GM18867 (cell line): Measurements from ENCODE around the gene ZNF580.

Source experiments
- ATAC-seq: cut with Tn5 transposase; IDR thresholded peaks from one replicate; pipeline ENCODE4 v1.9.1; 2021; ENCODE audit warnings: mild to moderate bottlenecking, moderate library complexity; ENCODE audit not compliant: unreplicated experiment

Gene ZNF580

DNA sequence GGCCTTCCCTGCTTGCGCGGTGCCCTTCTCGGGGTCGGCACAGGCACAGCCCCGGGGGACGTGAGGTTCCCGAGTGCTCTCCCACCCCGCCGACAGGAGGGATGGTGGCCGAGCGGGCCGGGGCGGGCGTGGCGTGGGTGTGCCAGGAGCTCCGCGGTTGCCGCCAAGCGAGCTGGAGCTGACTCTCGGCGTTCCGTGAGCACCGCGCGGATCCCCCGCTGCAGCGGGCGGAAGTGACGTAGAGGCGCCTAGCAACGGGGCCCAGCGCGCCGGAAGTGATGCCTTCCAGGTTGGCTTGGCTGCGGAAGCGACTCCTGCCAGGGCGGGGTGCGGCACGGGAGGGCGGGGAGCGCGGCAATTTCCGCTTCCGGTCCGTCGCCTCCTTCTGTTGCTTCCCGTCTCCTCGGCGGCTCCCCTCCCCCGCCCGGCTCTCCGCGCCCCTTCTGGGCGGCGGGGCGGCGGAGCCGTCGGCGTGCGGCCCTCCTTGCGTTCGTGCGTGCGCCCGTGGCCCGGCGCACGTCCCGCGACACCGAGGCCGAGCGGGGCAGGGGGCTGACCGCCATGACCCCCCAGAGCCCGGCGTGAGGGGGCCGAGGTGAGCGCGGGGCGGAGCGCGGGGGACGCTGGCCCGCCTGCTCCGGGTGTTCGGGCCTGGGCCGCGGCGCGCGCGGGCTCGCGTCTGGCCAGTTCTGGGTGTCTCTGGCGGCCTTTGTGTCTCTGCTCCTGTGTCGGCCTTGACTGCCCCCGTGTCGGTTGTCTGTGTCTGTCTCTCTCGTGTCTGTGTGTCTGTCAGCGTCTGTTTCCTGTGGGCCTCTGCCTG, 34.2 kb downstream of the ZNF580 start, which contains the start of gene EPN1:
TSS of gene EPN1 (plus strand) at position 386 of the 820 bp plus-strand sequence. CDS start 3,402 bp downstream, outside the sequence.
- ATAC-seq: peak; percentile 60

DNA sequence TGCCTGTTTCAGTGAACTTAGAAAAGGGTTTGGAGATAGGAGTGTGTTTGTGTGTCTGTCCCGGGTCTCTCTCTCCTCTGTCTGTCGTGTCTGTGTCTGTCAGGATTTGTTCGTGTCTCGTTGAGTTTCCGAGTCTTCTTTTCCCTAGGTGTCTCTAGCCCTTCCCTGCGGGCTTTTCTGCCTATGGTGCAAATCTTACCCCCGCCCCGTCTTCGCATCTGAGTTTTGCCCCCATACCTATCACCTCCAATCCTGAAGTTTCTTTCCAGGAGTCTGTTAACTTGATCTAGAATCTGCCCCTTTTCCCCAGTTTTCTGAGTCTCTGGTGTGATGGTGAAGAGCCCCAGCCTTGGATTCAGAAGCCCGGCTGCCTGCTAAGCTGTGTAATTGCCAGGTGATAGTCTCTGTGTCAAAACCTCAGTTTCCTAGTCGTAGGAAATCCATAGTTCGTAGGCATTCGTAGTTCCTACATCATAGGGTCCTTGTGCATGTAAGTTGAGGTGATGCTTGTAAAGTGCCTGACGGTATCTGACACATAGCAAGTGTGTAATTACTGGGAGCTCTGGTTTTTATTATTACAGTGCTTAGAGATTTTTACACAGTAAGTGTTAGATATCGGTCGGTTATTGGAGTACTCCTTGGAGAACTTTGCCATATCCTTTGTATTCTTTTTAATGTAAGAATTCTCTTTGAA, 35.0 kb downstream of the ZNF580 start:
- ATAC-seq: no peak

DNA sequence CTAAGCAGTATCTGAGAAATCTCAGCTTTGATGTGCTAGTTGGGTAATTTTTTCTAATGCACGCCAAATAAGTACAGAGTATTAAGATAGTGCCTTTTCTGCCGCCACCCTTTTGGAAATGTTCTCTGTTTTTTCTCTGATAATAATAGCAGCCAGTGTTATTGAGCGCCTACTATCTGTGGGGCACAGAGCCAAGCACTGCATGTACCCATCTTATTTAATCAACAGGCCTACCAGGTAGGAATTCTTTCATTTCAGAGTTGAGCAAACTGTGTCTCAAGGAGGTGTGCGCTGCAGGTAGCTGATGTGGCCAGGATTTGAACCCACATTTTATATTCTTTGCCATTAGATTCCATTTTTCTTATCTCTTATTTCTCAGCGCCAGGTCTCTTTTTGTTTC, 35.6 kb downstream of the ZNF580 start:
- ATAC-seq: no peak

DNA sequence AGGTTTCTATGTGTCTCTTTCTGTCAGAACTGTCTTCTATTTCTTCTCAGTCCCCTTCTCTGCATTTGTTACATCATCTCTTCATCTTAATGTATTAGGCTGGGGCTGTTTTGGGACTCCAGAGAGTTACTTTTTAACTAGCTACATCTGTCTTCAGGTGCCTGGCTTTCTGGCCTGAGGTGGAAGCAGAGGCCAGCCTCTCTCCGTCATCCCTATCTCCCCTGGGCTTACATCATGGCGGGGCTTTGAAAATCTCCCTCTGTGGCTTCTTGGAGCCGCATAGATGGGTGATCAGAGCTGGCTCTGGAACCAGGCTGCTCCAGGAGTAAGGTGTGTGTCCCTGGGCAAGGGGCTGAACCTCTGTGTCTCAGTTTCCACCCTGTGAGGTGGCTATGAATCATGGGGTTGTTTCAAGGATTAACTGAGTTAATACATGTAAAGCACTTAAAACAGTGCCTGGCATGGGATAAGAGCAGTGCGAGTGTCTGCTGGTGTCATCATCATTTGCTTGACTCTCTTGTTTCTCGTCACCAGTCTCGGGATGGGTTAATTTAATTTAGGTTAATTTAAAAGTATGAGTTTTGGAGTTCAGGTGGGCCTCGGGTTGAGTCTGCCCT, 36.2 kb downstream of the ZNF580 start:
- ATAC-seq: no peak

DNA sequence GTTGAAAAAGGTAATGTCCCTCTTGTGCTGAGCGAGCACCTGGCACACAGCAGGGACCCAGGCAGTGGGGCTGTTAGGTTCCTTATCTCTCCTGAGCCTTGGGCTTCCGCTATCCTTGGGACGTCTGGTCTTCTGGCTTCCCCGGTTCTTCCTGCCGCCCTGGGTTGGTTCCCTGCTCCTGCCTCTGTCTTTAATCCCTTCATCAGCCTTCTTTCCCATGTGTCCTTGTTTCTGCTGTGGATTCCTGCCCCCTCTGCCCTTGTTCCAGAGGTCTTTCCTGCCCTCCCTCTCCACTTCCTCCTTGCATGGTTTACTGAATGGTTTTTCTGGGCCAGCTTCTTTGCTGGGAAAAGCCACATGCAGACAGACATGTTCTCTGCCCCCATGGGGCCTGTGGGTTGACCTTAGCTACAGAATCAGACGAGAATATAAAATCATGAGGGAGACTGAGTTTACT, 36.8 kb downstream of the ZNF580 start:
- no peak for ATAC-seq

DNA sequence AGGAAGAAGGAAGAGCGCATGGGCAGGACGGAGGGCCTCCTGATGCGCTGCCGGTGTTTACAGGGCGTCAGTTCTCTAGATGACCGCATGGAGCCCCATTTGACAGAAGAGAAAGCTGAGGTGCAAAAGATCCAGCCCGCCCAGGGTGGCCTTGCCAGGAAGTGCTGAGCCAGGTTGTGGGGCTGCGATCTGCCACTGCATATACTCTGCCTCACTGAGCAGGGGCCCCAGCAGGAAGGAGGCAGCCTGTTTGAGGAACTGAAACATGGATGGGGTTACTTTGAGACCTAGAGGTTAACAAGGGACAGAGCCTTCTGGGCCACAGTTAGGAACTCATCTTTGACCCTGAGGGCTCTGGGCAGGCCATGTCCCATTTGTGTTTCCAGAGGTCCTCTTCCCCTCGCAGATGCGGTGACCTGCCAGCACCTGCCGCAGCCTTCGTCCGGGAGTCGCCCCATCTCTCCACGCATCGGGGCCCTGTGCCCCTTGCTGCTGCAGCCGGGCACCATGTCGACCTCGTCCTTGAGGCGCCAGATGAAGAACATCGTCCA, 37.4 kb downstream of the ZNF580 start:
- ATAC-seq: peak; percentile 71

DNA sequence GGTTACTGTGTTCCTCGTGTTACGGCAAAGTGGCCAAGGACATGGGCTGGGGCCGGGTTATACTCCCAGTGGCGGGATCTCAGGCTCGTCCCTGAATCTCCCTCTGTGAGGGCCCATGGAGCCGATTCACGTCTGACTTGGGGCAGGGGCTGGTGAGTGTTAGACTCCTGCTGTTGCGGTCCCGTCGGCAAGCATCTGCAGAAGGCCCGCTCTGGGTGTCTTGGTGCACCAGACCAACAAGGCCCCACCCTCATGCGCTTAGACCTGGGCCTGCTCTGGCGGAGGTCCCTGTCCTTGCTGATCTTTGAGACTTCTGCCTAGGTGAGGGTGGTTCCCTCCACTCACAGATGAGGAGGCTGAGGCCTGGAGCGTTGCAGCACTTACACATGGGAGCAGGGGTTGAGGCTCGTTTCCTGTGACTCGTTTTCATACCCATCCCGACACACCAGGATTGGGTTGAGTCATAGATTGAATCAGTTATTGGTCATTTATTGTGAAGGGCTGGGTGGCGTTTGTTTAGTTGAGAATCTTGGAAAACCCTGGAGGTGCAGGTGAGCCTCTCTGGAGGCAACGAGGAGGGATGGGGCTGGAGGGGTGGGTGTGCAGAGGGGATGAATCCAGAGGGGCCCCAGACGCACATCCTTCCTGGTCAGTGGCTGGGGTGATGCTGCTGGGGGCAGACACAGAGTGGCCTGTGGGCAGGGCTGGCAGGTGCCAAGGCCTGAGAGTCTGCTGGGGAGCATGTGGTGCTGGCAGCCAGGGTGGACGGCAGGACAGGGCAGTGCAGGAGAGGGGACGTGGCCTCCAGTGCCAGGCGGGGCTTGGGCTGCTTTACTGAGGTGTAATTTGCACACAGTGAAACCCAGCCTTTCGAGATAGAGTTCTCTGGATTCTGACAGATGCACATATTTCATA, 38.8 kb downstream of the ZNF580 start:
- no peak for ATAC-seq

DNA sequence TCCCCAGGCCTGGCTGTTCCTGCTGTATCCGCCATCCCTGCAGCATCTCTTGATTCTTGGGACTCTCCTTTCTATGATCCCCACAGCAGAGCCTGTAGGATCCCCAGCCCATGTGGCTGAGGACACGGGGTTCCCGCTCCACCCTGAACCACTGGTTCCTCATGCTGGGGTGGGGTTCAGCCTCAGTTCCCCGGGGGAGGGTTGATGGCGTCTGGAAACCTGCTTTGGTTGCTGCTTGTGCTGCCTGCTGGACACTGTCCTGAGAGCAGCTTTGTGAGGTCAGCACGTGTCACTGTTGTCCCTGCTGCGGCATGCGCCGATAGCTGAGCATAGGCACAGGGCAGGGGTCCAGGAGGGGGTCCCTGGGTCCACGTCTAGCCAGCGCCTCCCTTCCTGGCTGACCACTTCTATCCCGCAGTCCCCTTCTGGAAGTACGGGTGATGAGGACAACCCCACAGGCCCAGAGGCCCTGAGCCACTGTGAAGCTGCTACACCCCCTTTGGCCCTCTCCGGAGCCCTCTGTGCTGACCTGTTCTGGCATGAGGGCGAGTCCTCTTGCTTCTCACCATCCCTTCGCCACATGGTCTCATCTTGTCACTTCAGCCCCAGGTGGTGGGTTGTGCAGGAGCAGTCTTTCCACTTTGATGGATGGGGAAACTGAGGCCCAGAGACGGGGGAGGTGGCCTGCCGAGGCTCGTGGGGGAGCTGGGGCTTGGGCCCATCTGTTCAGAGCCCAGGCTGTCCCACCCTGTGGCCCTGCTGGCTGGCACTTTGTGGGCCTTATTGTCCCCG, 39.7 kb downstream of the ZNF580 start:
- ATAC-seq: no peak

DNA sequence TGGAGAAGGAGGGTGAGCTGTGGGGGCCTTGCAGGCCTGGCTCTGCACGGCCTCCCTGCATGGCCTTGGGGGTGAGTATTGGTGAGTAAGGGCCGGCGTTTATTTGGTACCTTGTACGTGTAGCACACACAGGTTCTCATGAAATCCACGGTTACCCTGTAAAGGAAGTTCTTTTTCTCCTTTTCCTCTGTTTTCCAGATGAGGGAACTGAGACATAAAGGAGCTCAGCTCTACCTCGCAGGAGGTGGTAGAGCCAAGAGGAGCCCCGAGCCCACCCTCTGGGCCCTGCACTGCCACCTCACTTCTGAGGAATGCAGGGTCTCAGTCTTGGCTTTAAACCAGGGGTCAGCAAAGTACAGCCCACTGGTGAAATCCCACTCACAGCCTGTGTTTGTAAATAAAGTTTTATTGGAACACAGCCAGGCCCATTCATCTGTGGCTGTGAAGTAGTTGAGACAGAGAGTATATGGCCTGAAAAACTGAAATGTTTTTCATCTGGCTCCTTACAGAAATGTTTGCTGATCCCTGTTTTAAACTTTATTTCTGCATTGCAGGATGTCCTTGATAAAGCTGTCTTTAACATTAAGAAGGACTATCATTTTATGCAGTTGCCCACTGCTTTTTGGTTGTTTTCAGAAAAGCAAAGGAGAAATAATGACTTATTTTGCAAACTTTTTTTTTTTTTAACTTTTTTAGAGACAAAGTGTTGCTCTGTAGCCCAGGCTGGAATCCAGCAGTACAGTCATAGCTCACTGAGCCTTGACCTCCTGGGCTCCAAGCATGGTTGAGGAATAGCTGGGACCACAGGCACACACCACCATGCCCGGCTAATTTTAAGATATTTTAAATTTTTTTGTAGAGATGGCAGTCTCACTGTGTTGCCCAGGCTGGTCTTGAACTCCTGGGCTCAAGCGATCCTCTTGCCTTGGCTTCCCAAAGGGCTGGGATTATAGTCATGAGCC, 40.6 kb downstream of the ZNF580 start:
- ATAC-seq: no peak

DNA sequence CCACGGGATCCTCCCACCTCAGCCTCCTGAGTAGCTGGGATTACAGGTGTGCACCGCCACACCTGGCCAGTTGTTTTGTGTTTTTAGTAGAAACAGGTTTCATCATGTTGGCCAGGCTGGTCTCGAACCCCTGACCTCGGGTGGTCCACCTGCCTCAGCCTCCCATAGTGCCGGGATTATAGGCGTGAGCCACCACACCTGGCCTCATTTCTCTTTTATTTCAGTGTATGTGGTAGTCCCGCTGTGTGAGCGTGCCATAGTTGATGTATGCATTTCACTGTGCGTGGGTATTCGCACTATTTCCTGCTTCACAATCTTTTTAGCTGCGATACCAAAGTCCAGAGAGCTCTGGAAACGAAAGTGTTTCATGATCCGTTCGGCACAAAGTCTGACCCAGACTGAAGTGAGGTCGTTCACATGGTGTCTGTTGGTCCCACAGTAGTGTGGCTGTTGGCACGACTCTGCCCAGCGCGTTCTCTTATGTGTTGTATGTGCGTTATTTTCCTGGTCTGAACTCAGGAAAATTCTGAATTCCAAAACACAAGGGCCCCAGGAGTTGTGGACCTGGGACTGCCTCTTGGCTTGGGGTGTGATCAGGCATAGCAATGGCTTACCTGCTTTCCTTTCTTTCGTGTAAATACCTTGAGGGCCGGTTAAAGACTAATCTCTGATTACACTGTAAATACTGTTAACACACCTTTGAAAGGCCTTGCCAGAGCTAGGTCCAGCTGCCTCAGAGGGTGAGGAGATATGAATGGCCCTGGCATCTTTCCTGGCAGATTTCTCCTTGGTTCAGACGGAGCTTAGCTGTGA, 42.9 kb downstream of the ZNF580 start:
- no peak for ATAC-seq

DNA sequence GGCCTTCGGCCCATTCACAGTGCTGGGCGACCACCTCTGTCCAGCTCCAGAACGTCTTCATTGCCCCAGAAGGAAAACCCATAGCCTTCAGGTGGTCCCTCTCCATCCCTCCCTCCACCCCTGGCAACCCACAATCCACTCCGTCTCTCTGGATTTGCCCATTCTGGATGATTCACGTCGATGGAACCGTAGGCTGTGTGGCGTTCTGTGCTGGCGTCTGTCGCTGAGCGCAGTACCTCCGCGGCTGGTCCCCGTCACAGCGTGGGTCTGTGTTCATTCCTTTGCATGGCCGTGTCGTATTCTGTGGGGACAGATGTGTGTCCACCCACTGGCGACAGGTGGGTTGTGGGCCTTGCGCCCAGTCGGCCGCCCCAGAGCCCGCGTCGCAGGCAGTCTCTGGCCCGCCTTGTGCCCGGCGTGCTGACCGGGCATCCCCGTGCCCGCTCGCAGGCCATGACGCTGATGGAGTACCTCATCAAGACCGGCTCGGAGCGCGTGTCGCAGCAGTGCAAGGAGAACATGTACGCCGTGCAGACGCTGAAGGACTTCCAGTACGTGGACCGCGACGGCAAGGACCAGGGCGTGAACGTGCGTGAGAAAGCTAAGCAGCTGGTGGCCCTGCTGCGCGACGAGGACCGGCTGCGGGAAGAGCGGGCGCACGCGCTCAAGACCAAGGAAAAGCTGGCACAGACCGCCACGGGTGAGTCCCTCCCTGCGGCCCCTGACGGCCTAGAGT, 44.3 kb downstream of the ZNF580 start:
- no peak for ATAC-seq

DNA sequence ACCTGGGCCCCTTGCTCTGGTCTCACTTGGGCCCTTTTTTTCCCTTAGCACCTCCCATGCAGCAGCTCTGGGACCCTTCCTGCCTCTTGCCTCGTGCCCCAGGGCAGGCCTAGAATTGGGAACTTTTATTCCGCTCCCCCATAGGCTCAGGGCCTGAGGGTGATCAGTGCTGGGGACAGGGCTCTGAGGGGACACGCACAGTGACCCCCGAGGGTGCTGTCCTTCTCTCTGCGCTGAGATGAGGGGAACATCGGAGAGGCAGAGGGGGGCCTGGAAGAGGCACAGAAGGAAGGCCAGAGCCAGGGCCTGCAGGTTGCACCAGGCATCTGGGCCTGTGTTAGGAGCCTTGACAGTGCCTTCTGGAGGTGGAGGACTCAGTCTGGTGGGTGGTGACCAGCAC, 45.0 kb downstream of the ZNF580 start:
- no peak for ATAC-seq

DNA sequence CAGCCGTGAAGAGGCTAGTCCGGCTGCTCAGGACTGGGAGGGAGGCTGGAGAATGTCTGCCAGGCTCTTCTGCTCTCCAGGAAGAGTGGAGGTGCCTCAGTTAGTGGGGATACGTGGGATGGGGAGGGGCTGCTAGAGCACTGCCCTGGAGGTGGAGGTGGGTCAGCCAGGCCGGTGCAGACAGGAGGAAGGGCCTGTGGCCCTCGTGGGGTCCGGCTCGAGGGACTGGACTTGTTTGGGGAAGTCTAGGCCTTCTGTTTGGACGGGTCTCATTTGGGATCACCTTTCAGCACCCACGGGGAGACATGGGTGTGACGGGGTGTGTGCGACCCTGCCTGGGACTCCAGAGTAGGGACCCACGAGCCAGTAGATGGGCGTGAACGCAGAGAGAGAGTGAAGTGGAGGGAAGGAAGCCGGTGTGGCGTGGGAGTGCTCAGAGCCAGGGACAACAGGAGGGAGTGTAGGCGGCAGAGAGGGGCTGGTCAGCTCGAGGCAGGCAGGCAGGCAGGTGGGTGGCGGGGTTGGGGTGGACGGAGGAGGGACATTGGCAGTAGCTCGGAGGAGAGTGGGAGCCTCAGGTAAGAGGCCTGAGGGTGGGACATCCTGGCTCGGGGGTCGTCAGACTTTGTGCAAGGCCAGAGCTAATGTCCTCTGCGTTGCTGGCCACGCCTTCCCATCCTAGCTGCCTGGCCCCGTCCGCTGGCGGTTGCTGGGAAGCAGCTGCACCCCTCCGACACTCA, 45.7 kb downstream of the ZNF580 start:
- ATAC-seq: no peak

DNA sequence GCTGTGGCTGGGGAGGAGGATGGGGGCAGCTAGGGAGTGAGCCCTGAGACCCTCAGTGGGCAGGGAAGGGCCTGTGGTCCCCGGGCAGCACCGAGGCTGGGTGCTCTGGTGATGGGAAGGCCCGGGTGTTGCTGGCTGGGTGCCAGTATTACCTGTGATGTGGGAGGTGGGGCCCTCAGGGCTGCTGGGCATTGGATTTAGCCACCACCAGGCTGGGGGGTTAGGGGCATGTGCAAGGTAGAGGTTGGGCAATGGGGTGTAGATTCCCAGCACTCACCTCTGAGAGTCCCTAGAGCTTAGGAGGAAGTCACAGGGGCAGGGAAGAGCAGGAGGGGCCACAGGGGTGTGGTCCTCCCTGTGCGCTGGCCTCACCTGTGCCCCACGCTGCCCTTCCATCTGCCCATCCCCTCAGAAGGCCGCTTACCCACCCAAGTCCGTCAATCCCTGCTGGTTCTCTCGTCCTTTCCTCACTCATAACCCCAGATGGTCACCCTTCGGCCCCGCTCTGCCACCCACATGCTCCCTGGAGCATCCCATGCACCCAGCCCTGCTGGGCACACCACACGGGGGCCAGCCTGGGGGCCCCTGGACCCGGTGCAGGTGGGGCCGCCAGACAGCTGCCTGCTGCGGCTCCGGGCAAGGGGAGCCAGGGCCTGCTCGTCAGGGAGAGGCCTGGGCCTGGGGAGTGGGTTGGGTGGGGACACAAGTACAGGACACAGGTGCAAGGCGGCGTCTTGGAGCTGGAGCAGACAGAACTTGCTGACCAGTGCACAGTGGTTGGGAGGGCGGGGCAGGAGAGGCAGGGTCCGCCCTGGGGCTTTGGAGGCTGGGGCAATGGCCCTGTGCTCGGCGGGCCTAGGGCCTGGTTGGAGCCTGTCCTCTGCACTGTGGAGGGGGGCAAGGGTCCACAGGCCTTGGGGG, 46.7 kb downstream of the ZNF580 start:
- ATAC-seq: no peak
